Stomach (tissue), 4 donors: Measurements from ENCODE around the gene LRIG2.

Experiments used
- CTCF ChIP-seq, 7 experiments: fragments of 450-650 bp in 4 of 7; fragments of 200-600 bp in 3 of 7; sonication (generic) in 3 of 7; IDR thresholded peaks; one replicate each; pipeline ENCODE4 v1.5.1; 2016 to 2019; ENCODE audit warnings: antibody characterized with exemption in 7 of 7, control low read depth in 2 of 7, mild to moderate bottlenecking in 1 of 7
- POLR2A ChIP-seq, 4 donors: fragments of 450-650 bp; IDR thresholded peaks; one replicate each; pipeline ENCODE4 v1.6.1; 2016; ENCODE audit warnings: antibody characterized with exemption in 4 of 4, control low read depth in 2 of 4, mild to moderate bottlenecking in 1 of 4, moderate library complexity in 1 of 4
- POLR2AphosphoS5 ChIP-seq, 3 donors: sonication (generic); formaldehyde crosslinking; IDR thresholded peaks; one replicate each; pipeline ENCODE4 v1.6.1; 2016; ENCODE audit warnings: antibody characterized with exemption in 3 of 3

GRCh38 chr1:113027449-113027848 lies 45.5 kb upstream of the LRIG2 start:
- no peak for TF ChIP-seq CTCF (IDR thresholded peaks at IDR 0.05)
- TF ChIP-seq POLR2AphosphoS5 (IDR thresholded peaks at IDR 0.05) = no peak
- TF ChIP-seq POLR2A (IDR thresholded peaks at IDR 0.05) = no peak
